Tibial artery (tissue), 4 donors: Measurements from ENCODE around the gene STOML1.

ENCODE experiments used
- DNase-seq, 2 donors: peaks; one replicate each; pipeline ENCODE4 v3.0.0-alpha.2; 2019
- H3K27ac ChIP-seq, 2 donors: fragments of 200-600 bp; sonication (generic) in 1 of 2; 1 replicate in 1 of 2; 2 replicates in 1 of 2; pipeline ENCODE4 v1.5.1; 2018 to 2019; ENCODE audit warnings: mild to moderate bottlenecking in 1 of 2
- H3K27me3 ChIP-seq, 2 donors: fragments of 200-600 bp; sonication (generic) in 1 of 2; one replicate each; pipeline versions ENCODE4 v1.5.1 to v1.6.0; 2016 to 2019
- H3K36me3 ChIP-seq, 3 donors: fragments of 200-600 bp; sonication (generic) in 2 of 3; one replicate each; pipeline ENCODE4 v1.5.1; 2016 to 2019; ENCODE audit warnings: mild to moderate bottlenecking in 2 of 3
- H3K4me1 ChIP-seq, 4 donors: fragments of 200-600 bp; sonication (generic) in 2 of 4; 1 replicate in 3 of 4; 2 replicates in 1 of 4; pipeline ENCODE4 v1.5.1; 2016 to 2019
- H3K4me3 ChIP-seq, 2 donors: fragments of 200-600 bp; sonication (generic) in 1 of 2; 1 replicate in 1 of 2; 2 replicates in 1 of 2; pipeline ENCODE4 v1.5.1; 2018 to 2019; ENCODE audit warnings: mild to moderate bottlenecking in 2 of 2
- H3K9me3 ChIP-seq, 3 donors: fragments of 200-600 bp; sonication (generic) in 1 of 3; one replicate each; pipeline ENCODE4 v1.5.1; 2016 to 2019
- CTCF ChIP-seq, 2 experiments: fragments of 200-600 bp in 1 of 2; fragments of 450-650 bp in 1 of 2; IDR thresholded peaks; one replicate each; pipeline ENCODE4 v1.5.1; 2017 to 2019; ENCODE audit warnings: antibody characterized with exemption in 2 of 2, mild to moderate bottlenecking in 1 of 2, moderate library complexity in 1 of 2
- intact Hi-C: fragments of 100-400 bp; cut with DNase I; formaldehyde crosslinking; loops from one replicate; pipeline ENCODE4 v1.15.0; 2023; ENCODE audit warnings: low total_unique reads

The STOML1 gene

DNA sequence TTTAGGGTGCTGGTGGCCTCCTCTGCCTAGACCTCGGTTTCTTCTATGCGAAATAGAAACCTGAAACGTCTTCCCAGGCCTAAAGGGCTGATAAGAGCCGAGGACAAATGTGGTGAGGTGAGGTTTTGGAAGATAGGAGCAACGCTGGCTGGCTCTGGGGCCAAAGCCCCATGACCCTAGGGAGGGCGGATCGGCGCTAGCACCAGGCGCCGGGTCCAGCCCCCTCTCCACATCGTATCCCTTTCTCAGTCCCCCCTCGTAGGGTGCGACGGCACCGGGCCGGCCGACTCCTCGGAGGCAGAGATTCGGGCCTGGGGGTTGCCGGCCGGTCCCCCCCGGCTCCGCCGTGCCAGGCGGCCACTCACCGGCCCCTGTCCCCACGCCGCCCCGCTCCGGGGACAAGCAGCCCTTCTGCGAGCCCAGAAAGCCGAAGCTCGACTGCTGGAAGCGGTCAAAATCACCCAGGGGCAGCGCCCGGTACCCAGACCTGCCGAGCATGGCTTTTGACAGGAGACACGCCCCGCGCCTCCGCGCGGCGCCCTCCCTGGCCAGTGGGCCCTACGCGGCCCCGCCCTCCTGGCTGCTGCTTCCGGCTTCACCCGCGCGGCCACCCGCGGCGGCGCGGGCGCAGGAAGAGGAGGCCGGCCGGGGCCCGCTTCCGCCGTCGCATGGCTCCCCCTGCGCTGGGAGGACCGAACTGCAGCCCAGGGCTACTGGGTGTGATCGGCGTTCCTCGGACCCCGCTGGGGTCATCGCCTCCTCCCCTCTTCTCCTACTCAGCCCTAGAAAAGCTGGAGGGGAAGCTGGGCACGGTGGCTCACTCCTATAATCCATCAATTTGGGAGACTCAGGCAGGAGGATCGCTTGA lies at the start of gene STOML1:
TSS of gene STOML1 (minus strand) at position 570 of the 868 bp plus-strand sequence. CDS start at position 498, 72 bp downstream.
- Histone ChIP-seq H3K4me3 (peak within 1 kb of the TSS; percentile 77 to 79), H3K9me3 (no peaks in the 10 kb centered on the region), H3K27ac (peak within 1 kb of the TSS; percentile 79 to 85), H3K36me3 (peaks cover 0 to 24% (median 4%) of the 10 kb centered on the region in 3 donors), H3K4me1 (peaks cover 0 to 82% (median 69%) of the 10 kb centered on the region in 4 donors), H3K27me3 (no peaks in the 10 kb centered on the region)
- intact Hi-C loops, result no loop called here
- peak; percentile 89 to 94 for DNase-seq
- peak; percentile 94 to 96 for TF ChIP-seq CTCF (IDR thresholded peaks at IDR 0.05)

DNA sequence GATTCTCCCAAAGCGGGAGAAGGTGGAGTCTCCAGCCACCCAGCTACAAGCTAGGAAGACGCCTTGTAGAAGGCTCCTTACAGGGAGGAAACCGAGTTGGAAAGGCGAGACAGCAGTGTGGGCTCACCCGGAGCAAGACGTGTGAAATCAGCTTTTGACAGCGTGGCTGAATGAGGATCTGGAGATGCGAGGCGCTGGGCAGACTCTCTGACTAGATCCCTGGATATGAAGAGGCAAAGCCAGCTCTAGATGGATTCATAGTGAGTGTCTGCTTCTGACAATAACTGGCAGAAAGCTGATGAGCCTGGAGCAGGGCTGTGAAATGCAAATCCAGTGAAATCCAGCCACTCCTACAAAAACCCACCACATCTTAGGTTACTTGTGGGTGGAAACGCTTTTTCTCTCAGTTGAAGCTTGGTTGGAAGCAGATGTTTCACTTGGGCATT lies 49.2 kb upstream of the STOML1 start:
- Histone ChIP-seq H3K4me1 (peaks cover 4 to 30% (median 12%) of the 10 kb centered on the region in 4 donors), H3K27ac (peak overlapping the region; percentile 55 to 65), H3K36me3 (peaks cover 23 to 48% (median 36%) of the 10 kb centered on the region in 3 donors), H3K4me3 (no peak overlapping the region), H3K27me3 (no peaks in the 10 kb centered on the region), H3K9me3 (no peaks in the 10 kb centered on the region)
- no peak for DNase-seq
- intact Hi-C loops, result no loop called here
- TF ChIP-seq CTCF (IDR thresholded peaks at IDR 0.05), result no peak

GRCh38 chr15:74040109-74040850 lies 48.2 kb upstream of the STOML1 start:
- no peaks in the 10 kb centered on the region for H3K9me3 ChIP-seq
- peak overlapping the region; percentile 55 to 65 for H3K27ac ChIP-seq
- peaks cover 4 to 30% (median 12%) of the 10 kb centered on the region in 4 donors for H3K4me1 ChIP-seq
- intact Hi-C loops, result no loop called here
- no peak overlapping the region for H3K4me3 ChIP-seq
- H3K36me3 ChIP-seq, result peaks cover 34 to 58% (median 44%) of the 10 kb centered on the region in 3 donors
- peak; percentile 53 to 86 for DNase-seq
- H3K27me3 ChIP-seq, result no peaks in the 10 kb centered on the region
- no peak for TF ChIP-seq CTCF (IDR thresholded peaks at IDR 0.05)

DNA sequence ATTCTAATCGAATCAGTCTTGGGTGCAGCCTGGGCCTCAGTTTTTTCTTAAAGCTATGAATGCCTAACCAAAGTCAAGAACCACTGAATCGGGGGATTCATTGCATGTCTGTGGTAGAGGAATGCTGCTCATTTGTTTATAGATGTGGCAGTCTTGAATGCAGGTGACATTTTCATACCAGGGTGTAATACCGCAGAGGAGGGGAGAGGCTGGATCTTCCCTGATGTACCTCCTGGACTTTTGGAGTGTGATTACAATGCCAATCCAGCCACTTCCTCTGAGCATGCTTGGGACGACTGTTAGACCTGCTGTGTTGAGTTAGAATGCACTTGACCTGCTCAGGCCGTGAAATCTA lies 47.5 kb upstream of the STOML1 start:
- H3K36me3 ChIP-seq, result peaks cover 39 to 59% (median 46%) of the 10 kb centered on the region in 3 donors
- peaks cover 4 to 30% (median 12%) of the 10 kb centered on the region in 4 donors for H3K4me1 ChIP-seq
- intact Hi-C loops, result no loop called here

More for the DNA sequence above, 47.5 kb upstream of the STOML1 start:
- Histone ChIP-seq H3K4me3 (no peak overlapping the region), H3K27me3 (no peaks in the 10 kb centered on the region), H3K27ac (peak overlapping the region in 1 of 2 donors; percentile 56), H3K9me3 (no peaks in the 10 kb centered on the region)
- no peak for TF ChIP-seq CTCF (IDR thresholded peaks at IDR 0.05)
- DNase-seq, result no peak
